ENCODE measurements around the gene SLC2A6.

SLC2A6 gene

DNA sequence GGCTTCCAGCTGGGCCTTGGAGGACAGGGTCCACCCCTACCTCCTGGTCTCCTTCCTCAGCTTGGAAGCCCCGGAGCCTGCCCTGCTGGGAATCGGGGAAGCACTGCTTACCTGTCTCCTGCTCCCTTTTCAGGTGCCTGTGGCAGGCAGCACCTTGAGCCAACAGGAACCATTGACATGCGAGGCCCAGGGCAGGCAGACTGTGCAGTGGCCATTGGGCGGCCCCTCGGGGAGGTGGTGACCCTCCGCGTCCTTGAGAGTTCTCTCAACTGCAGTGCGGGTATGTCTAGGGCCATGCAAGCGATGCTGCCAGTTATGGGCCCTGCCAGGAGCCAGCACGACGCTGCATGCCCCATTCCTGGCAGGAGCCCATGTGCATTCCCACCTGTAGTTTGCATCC is 23.0 kb downstream of the SLC2A6 start:
- H3K4me3 ChIP-seq (replicated peaks; ENCODE audit: insufficient read depth, low read length) = no peak overlapping the region
- no peak for TF ChIP-seq GABPA (IDR thresholded peaks at IDR 0.05; ENCODE audit: low read depth)
- TF ChIP-seq, protein P1, sequence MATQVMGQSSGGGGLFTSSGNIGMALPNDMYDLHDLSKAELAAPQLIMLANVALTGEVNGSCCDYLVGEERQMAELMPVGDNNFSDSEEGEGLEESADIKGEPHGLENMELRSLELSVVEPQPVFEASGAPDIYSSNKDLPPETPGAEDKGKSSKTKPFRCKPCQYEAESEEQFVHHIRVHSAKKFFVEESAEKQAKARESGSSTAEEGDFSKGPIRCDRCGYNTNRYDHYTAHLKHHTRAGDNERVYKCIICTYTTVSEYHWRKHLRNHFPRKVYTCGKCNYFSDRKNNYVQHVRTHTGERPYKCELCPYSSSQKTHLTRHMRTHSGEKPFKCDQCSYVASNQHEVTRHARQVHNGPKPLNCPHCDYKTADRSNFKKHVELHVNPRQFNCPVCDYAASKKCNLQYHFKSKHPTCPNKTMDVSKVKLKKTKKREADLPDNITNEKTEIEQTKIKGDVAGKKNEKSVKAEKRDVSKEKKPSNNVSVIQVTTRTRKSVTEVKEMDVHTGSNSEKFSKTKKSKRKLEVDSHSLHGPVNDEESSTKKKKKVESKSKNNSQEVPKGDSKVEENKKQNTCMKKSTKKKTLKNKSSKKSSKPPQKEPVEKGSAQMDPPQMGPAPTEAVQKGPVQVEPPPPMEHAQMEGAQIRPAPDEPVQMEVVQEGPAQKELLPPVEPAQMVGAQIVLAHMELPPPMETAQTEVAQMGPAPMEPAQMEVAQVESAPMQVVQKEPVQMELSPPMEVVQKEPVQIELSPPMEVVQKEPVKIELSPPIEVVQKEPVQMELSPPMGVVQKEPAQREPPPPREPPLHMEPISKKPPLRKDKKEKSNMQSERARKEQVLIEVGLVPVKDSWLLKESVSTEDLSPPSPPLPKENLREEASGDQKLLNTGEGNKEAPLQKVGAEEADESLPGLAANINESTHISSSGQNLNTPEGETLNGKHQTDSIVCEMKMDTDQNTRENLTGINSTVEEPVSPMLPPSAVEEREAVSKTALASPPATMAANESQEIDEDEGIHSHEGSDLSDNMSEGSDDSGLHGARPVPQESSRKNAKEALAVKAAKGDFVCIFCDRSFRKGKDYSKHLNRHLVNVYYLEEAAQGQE (IDR thresholded peaks at IDR 0.05; ENCODE audit: insufficient replicate concordance, low read depth) = no peak
- TF ChIP-seq POLR2AphosphoS5 (IDR thresholded peaks at IDR 0.05; ENCODE audit: low read depth) = no peak
- TF ChIP-seq, protein P2, sequence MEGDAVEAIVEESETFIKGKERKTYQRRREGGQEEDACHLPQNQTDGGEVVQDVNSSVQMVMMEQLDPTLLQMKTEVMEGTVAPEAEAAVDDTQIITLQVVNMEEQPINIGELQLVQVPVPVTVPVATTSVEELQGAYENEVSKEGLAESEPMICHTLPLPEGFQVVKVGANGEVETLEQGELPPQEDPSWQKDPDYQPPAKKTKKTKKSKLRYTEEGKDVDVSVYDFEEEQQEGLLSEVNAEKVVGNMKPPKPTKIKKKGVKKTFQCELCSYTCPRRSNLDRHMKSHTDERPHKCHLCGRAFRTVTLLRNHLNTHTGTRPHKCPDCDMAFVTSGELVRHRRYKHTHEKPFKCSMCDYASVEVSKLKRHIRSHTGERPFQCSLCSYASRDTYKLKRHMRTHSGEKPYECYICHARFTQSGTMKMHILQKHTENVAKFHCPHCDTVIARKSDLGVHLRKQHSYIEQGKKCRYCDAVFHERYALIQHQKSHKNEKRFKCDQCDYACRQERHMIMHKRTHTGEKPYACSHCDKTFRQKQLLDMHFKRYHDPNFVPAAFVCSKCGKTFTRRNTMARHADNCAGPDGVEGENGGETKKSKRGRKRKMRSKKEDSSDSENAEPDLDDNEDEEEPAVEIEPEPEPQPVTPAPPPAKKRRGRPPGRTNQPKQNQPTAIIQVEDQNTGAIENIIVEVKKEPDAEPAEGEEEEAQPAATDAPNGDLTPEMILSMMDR (IDR thresholded peaks at IDR 0.05; ENCODE audit: insufficient read depth, low read length) = no peak
- no peak for TF ChIP-seq SPI1 (IDR thresholded peaks at IDR 0.05; ENCODE audit: borderline replicate concordance, low read depth)
- DNase-seq (ENCODE audit: low read depth in 1 of 2, low spot score in 1 of 2) = no peak
- H3K27ac ChIP-seq (replicated peaks) = no peak overlapping the region
- H3K27me3 ChIP-seq (ENCODE audit: insufficient read depth, poor library complexity, severe bottlenecking) = peaks cover 10% of the 10 kb centered on the region

DNA sequence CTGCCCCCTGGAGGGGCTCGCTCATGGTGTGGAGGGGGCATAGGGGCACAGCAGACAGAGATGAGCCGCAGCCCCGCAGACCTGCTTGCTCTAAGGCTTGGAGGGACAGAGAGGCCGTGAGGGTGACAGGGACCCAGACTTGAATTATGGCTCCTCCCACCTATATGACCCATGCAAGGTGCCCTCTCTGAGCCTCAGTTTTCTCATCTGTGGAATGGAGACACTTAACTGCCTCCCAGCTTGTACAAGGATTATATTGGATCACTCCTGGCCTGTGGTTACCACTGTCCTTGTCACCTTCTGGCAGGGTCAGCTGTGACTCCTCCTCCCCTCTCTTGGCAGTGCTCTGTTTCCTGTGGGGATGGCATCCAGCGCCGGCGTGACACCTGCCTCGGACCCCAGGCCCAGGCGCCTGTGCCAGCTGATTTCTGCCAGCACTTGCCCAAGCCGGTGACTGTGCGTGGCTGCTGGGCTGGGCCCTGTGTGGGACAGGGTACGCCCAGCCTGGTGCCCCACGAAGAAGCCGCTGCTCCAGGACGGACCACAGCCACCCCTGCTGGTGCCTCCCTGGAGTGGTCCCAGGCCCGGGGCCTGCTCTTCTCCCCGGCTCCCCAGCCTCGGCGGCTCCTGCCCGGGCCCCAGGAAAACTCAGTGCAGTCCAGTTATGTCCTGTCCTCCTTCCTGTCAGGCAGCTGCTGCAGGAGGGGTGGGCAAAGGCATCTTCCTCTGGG is 23.8 kb downstream of the SLC2A6 start:
- peaks cover 5% of the 10 kb centered on the region for H3K27me3 ChIP-seq (ENCODE audit: insufficient read depth, poor library complexity, severe bottlenecking)
- no peak overlapping the region for H3K4me3 ChIP-seq (replicated peaks; ENCODE audit: insufficient read depth, low read length)
- DNase-seq (ENCODE audit: low read depth in 1 of 2, low spot score in 1 of 2) = no peak
- TF ChIP-seq, protein P1 (IDR thresholded peaks at IDR 0.05; ENCODE audit: insufficient replicate concordance, low read depth) = no peak
- no peak for TF ChIP-seq POLR2AphosphoS5 (IDR thresholded peaks at IDR 0.05; ENCODE audit: low read depth)
- TF ChIP-seq GABPA (IDR thresholded peaks at IDR 0.05; ENCODE audit: low read depth) = no peak
- no peak for TF ChIP-seq SPI1 (IDR thresholded peaks at IDR 0.05; ENCODE audit: borderline replicate concordance, low read depth)
- TF ChIP-seq, protein P2 (IDR thresholded peaks at IDR 0.05; ENCODE audit: insufficient read depth, low read length) = no peak
- H3K27ac ChIP-seq (replicated peaks) = no peak overlapping the region

DNA sequence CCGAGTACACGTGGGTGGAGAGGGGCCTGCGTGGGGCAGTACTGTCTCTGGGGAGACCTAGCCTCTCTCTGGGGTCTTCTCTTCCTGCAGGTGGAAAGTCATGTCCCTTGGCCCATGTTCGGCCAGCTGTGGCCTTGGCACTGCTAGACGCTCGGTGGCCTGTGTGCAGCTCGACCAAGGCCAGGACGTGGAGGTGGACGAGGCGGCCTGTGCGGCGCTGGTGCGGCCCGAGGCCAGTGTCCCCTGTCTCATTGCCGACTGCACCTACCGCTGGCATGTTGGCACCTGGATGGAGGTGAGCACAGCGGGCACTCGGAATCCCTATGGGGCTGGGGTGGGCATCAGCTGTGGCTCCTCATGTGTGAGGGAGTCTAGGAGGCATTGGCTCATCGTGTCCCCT is 24.6 kb downstream of the SLC2A6 start:
- Histone ChIP-seq H3K4me3 (replicated peaks; ENCODE audit: insufficient read depth, low read length) (no peak overlapping the region), H3K27me3 (ENCODE audit: insufficient read depth, poor library complexity, severe bottlenecking) (peaks cover 5% of the 10 kb centered on the region), H3K27ac (replicated peaks) (no peak overlapping the region)
- DNase-seq (ENCODE audit: low read depth in 1 of 2, low spot score in 1 of 2) = no peak
- TF ChIP-seq, protein P1 (IDR thresholded peaks at IDR 0.05; ENCODE audit: insufficient replicate concordance, low read depth) = no peak

Measured in HL-60 (cell line).